Neural cell (in vitro differentiated cells): ENCODE data around the gene DPP6.

Experiments used
- CTCF ChIP-seq: fragments of 450-650 bp; IDR thresholded peaks from 2 replicates; pipeline ENCODE4 v1.5.1; 2014; ENCODE audit warnings: antibody characterized with exemption, mild to moderate bottlenecking, moderate library complexity; ENCODE audit not compliant: poor library complexity, severe bottlenecking
- EP300 ChIP-seq: fragments of 450-650 bp; conservative IDR thresholded peaks from 2 replicates; pipeline ENCODE4 v1.6.1; 2014; ENCODE audit warnings: antibody characterized with exemption, mild to moderate bottlenecking, moderate library complexity; ENCODE audit not compliant: poor library complexity, severe bottlenecking
- EZH2 ChIP-seq: fragments of 200-600, 300-800 bp; shearing (Covaris generic), sonication (generic); IDR thresholded peaks from 2 replicates; pipeline ENCODE4 v1.6.1; 2014; ENCODE audit warnings: antibody characterized with exemption, low read length, borderline replicate concordance, mild to moderate bottlenecking; ENCODE audit not compliant: insufficient read depth, poor library complexity, severe bottlenecking
- POLR2AphosphoS5 ChIP-seq: IDR thresholded peaks from 2 replicates; pipeline ENCODE4 v1.6.1; 2012
- RAD21 ChIP-seq: fragments of 450-650 bp; conservative IDR thresholded peaks from 2 replicates; pipeline ENCODE4 v1.6.1; 2014; ENCODE audit warnings: antibody characterized with exemption, mild to moderate bottlenecking, moderate library complexity

- TF ChIP-seq CTCF: no peak
- no peak for TF ChIP-seq EZH2
- no peak for TF ChIP-seq POLR2AphosphoS5
- TF ChIP-seq RAD21: no peak
- TF ChIP-seq EP300: no peak
Measured at GRCh38 chr7:154541606-154542005, 489.4 kb downstream of the DPP6 start.
